Kidney (tissue), 14 donors: Measurements from ENCODE around the gene BMP10. TPM values are rescaled to one million over a fixed set of nuclear protein-coding genes. Genes with fewer than 3 reads are reported as not detected.

Experiments used
- DNase-seq, 5 donors: peaks; one replicate each; pipeline ENCODE4 v3.0.0-alpha.2; 2013 to 2020
- FAIRE-seq: peaks from 2 replicates; lab custom pipeline; 2012; peaks lifted over from hg19 to GRCh38; lab: Jason Lieb, UNC
- H3K27ac ChIP-seq, 2 donors: one replicate each; pipeline ENCODE4 v1.7.0; 2013; ENCODE audit warnings: low read depth in 2 of 2, low read length in 2 of 2, inconsistent platforms in 1 of 2
- H3K27me3 ChIP-seq: one replicate; pipeline ENCODE4 v1.7.1; 2013; ENCODE audit warnings: low read length, inconsistent platforms; ENCODE audit not compliant: control insufficient read depth, insufficient read depth
- H3K36me3 ChIP-seq, 3 donors: one replicate each; pipeline versions ENCODE4 v1.7.0 to v1.7.1; 2013; ENCODE audit warnings: low read length in 3 of 3, control low read depth in 1 of 3, inconsistent platforms in 1 of 3; ENCODE audit not compliant: insufficient read depth in 3 of 3, control insufficient read depth in 2 of 3
- H3K4me1 ChIP-seq, 3 donors: one replicate each; pipeline versions ENCODE4 v1.7.0 to v1.7.1; 2013; ENCODE audit warnings: low read length in 3 of 3, inconsistent platforms in 1 of 3, low read depth in 1 of 3; ENCODE audit not compliant: control insufficient read depth in 2 of 3, insufficient read depth in 2 of 3
- H3K4me3 ChIP-seq, 3 donors: one replicate each; pipeline versions ENCODE4 v1.7.0 to v1.8.1; 2013; ENCODE audit warnings: low read length in 3 of 3, control low read depth in 1 of 3, inconsistent platforms in 1 of 3
- H3K9ac ChIP-seq, 3 donors: one replicate each; pipeline versions ENCODE4 v1.7.0 to v1.7.1; 2013; ENCODE audit warnings: low read length in 3 of 3, control low read depth in 1 of 3, inconsistent platforms in 1 of 3
- H3K9me3 ChIP-seq, 3 donors: one replicate each; pipeline versions ENCODE4 v1.7.0 to v1.7.1; 2013; ENCODE audit warnings: low read length in 3 of 3, control low read depth in 1 of 3, inconsistent platforms in 1 of 3; ENCODE audit not compliant: control insufficient read depth in 2 of 3, insufficient read depth in 1 of 3
- intact Hi-C: fragments of 100-400 bp; cut with DNase I; formaldehyde crosslinking; loops from one replicate; pipeline ENCODE4 v1.11.1; 2022
- polyA plus RNA-seq: library from polyadenylated mRNA; stranded (reverse); fragments of 350-450 nt; fragmentation: Illumina TruSeq; extraction: RNeasy Lipid Tissue Mini Kit (QIAGEN cat#74804); gene quantifications from one replicate; pipeline ENCODE4 v1.2.3, GENCODE V29; 2014; ENCODE audit warnings: low read depth, low replicate concordance; ENCODE audit not compliant: insufficient read depth
- total RNA-seq: library from RNA; stranded (reverse); fragmentation: NEBNext Ultra II Directional; extraction: Animal tissue kit (Norgen Biotek cat#: 25700); gene quantifications from one replicate; pipeline ENCODE4 v1.2.1, GENCODE V29; 2021
- TF ChIP-seq, protein P1 (sequence below): IDR thresholded peaks from 3 replicates; pipeline ENCODE4 v1.5.1; 2012; ENCODE audit warnings: mild to moderate bottlenecking, moderate library complexity, borderline replicate concordance; ENCODE audit not compliant: insufficient read depth; ENCODE audit errors: extremely low read depth
- donor health status: control.
- donor health status: control.
- donor health status: control.
- donor health status: control.
- donor health status: control.
- donor health status: DM: yes; HTN: yes; CAD: no.
- donor health status: Normal renal cell carcinoma (clear cell type).

Gene BMP10
- total and polyA plus RNA-seq, 2 donors from 2014 or later = not detected

GRCh38 chr2:68857202-68857845 lies 13.9 kb downstream of the BMP10 start:
- Histone ChIP-seq H3K4me1 (no peaks in the 10 kb centered on the region), H3K36me3 (no peaks in the 10 kb centered on the region), H3K27ac (no peak overlapping the region), H3K9me3 (no peaks in the 10 kb centered on the region), H3K9ac (no peak overlapping the region), H3K27me3 (no peaks in the 10 kb centered on the region), H3K4me3 (no peak overlapping the region)
- TF ChIP-seq, protein P1, sequence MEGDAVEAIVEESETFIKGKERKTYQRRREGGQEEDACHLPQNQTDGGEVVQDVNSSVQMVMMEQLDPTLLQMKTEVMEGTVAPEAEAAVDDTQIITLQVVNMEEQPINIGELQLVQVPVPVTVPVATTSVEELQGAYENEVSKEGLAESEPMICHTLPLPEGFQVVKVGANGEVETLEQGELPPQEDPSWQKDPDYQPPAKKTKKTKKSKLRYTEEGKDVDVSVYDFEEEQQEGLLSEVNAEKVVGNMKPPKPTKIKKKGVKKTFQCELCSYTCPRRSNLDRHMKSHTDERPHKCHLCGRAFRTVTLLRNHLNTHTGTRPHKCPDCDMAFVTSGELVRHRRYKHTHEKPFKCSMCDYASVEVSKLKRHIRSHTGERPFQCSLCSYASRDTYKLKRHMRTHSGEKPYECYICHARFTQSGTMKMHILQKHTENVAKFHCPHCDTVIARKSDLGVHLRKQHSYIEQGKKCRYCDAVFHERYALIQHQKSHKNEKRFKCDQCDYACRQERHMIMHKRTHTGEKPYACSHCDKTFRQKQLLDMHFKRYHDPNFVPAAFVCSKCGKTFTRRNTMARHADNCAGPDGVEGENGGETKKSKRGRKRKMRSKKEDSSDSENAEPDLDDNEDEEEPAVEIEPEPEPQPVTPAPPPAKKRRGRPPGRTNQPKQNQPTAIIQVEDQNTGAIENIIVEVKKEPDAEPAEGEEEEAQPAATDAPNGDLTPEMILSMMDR = no peak
- no peak for DNase-seq
- no peak for FAIRE-seq
- intact Hi-C loops = no loop called here

DNA sequence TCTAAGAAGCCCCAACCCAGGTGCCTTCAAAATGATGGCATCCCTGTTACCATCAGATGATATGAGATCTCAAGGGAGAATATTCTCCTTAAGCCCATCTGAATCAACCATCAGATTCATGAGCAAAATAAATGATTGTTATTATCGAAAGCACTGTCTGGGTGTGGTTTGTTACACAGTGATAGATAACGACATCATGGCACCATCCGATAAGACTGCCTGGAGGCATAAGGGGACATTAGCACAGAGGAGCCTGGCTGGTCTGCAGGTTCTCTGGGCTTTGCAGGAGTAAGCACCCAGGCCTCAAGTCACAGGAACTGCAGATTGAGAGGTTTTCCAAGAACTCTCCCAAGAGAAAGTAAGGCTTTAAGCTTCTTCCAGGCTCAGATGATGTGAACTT lies 15.6 kb downstream of the BMP10 start:
- Histone ChIP-seq H3K27me3 (no peaks in the 10 kb centered on the region), H3K36me3 (no peaks in the 10 kb centered on the region), H3K4me1 (no peaks in the 10 kb centered on the region), H3K4me3 (no peak overlapping the region), H3K27ac (no peak overlapping the region), H3K9ac (no peak overlapping the region), H3K9me3 (no peaks in the 10 kb centered on the region)
- intact Hi-C loops = no loop called here
- FAIRE-seq = no peak
- TF ChIP-seq, protein P1 = no peak
- DNase-seq = no peak

DNA sequence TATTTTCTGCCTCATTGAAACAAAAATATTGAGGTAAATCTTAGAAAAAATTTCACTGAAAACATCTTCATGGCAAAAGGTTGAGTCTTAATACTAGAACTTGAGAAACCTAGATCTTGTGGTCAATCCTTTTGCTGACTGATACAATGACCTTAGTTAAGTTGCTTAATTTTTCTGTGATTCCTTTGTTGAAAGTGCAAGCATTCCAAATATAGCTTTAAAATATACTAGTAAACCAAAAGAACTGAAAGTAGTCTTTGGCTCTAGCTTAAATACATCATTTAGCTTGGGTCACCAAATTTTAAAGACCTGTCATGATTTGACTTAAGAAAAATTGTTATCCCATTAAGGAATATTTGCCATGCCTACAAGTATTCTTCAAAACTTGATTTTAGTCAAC lies 16.7 kb downstream of the BMP10 start:
- FAIRE-seq = no peak
- no peak overlapping the region for H3K27ac ChIP-seq
- no peaks in the 10 kb centered on the region for H3K27me3 ChIP-seq
- no peaks in the 10 kb centered on the region for H3K4me1 ChIP-seq
- H3K9me3 ChIP-seq = no peaks in the 10 kb centered on the region
- intact Hi-C loops = no loop called here
- no peak overlapping the region for H3K4me3 ChIP-seq
- no peak overlapping the region for H3K9ac ChIP-seq
- no peak for DNase-seq
- TF ChIP-seq, protein P1 = no peak
- no peaks in the 10 kb centered on the region for H3K36me3 ChIP-seq

GRCh38 chr2:68853915-68854314 lies 17.3 kb downstream of the BMP10 start:
- Histone ChIP-seq H3K4me1 (no peaks in the 10 kb centered on the region), H3K4me3 (no peak overlapping the region), H3K36me3 (no peaks in the 10 kb centered on the region), H3K27ac (no peak overlapping the region), H3K27me3 (no peaks in the 10 kb centered on the region), H3K9ac (no peak overlapping the region), H3K9me3 (no peaks in the 10 kb centered on the region)
- no peak for DNase-seq
- TF ChIP-seq, protein P1 = no peak
- intact Hi-C loops = no loop called here
- no peak for FAIRE-seq
